ENCODE measurements around the gene ZNF391.
"Not testable (repeated sequence)": the region's sequence is repeated elsewhere in the genome, so short reads cannot be mapped to it uniquely, and the experiment has no call there.

Gene ZNF391

DNA sequence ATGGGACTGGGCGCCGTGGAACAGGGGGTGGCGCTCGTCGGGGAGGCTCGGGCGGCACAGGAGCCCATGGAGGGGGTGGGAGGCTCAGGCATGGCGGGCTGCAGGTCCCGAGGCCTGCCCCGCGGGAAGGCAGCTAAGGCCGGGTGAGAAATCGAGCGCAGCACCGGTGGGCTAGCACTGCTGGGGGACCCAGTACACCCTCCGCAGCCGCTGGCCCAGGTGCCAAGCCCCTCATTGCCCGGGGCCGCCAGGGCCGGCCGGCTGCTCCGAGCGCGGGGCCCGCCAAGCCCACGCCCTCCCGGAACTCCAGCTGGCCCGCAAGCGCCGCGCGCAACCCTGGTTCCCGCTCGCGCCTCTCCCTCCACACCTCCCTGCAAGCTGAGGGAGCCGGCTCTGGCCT, 36.3 kb downstream of the ZNF391 start:
- not testable (repeated sequence) for DNase-seq

DNA sequence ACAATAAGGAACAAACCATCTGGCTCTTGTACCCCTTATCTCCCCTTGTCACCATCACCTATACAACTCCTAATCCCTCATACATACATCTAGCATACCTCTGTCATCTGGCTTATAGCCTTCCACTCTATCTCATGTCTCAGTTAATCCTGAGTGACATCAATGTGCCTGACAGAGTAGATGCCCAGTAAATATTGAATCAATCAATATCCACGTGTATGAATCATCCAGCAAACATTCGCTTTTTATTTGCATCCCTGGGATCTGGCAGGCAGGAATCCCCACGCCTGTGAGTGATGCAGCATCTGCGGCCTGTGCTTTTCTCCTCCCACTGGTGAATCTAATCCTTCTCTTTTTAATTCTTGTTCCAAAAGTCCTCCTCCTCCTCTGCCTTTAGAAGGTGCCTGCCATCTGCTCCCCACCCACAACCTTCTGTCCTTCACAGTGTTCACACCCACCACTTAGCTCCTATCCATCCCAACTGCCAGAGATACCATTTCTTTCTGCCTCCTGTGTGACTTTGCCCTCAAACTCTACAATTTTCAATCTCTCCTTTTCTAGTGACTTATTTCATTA, 37.6 kb downstream of the ZNF391 start:
- peak; percentile 47 for DNase-seq

DNA sequence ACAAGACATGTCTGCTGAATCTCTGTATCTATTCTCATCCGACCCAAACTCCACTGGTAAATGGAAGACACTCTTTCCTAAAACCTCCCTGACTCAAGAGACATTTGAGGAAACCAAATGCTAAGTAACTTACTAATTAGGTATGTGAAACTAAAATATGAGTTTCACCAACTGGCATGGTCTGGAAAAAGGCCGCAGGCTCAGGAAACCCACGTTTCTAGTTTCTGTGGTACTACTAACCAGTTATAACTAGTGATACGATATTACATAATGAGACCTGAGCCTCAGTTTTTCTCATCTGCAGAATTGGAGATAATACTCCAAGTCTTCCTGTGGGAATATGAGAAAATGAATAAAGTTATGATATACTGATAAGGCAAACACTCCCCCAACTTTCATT, 39.9 kb downstream of the ZNF391 start:
- DNase-seq, result no peak

DNA sequence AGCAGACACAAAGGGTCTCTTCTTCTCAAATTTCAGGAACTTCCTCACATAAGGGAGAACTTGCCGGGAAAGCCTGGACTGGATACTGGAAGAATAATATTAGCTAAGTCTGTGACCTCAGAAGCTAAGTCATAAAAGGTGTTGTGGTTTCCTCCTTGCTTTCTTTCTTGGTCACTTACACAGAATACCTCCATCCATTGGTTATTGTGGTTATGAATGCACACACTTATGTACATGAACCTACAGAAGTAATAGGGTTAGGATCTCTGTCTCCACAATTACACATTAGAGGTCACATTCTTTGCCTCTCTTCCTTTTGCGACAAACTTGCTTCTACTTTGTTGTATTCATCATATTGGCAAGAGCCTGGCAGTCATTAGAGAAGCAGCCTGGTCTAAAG, 40.4 kb downstream of the ZNF391 start:
- no peak for DNase-seq

DNA sequence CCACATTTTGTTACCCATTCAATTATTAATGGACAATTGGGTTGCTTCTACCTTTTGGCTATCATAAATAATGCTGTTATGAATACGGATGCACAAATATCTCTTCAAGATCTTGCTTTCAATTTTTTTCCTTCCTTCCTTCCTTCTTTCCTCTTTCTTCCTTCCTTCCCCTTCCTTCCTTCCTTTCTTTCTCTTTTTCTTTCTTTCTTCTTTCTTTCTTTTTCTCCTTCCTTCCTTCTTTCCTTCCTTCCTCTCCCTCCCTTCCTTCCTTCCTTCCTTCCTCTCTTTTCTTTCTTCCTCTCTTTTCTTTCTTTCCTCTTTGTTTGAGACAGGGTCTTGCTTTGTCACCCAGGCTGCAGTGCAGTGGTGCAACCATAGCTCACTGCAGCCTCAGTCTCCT, 45.2 kb downstream of the ZNF391 start:
- DNase-seq, result no peak

DNA sequence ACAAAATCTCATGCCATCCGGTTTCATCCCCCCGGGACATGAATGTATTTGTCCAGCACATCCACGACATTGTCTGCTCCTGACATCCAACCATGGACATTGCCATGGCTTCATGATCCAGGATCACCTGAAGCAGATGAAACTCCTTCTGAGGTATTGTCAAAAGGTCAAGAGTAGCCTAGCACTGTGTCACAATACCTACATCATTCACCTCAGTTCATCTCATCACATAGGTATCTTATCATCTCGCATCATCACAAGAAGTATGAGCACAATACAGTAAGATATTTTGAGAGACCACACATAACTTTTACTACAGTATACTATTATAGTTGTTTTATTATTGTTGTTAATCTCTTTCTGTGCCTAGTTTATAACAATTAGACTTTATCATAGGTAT, 50.8 kb downstream of the ZNF391 start:
- DNase-seq, result no peak

DNA sequence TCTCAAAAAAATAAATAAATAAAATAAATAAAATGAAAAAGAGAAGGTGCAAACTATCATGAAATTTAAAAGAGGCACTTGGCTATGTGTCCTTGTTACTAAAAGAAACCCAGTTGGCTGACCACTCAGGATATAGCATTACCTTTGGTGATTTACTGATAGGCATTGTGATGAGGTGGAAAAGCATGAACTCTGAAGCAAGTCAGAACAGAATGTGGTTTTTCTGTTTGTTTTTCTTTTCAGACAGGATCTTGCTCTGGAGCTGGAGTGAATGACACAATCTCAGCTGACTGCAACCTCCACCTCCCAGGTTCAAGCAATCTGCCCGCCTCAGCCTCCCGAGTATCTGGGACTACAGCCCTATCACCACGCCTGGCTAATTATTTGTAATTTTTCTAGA, 52.4 kb downstream of the ZNF391 start:
- DNase-seq, result no peak

DNA sequence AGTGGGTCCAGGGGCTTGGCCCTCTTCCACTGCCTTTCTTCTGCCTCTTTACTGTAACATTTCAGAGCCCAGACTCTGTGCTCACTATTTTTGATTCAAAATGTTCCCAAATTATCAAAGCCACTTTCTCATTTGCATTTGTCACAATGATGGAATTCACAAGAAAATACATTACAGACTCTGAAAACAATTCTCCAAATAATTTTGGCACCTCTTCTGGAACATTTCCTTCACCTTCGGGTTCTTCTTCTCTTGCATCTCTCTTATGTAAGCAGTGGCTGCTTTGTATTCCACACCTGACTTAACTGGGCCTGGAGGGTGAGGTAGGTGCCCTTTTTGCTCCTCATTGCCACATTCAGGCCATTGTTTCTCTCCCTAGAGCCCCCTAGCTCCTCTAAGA, 54.4 kb downstream of the ZNF391 start:
- DNase-seq, result no peak

DNA sequence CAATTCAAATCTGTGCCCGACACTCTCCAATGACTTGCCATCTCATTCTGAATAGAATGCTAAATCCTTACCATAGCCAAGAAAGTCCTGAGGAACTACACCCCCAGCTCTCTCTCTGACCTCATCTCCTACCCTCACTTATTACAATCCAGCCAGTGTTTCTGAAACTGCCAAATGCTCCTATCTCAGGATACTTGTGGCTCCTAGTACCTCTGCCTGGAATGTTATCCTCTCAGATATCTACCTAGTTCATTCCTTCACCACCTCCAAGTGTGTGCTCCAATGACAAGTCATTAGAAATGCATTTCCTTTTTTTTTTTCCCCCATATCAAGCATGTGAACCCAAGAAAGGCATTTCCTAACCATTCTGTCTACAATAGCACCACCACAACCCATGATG, 59.9 kb downstream of the ZNF391 start:
- DNase-seq, result no peak

DNA sequence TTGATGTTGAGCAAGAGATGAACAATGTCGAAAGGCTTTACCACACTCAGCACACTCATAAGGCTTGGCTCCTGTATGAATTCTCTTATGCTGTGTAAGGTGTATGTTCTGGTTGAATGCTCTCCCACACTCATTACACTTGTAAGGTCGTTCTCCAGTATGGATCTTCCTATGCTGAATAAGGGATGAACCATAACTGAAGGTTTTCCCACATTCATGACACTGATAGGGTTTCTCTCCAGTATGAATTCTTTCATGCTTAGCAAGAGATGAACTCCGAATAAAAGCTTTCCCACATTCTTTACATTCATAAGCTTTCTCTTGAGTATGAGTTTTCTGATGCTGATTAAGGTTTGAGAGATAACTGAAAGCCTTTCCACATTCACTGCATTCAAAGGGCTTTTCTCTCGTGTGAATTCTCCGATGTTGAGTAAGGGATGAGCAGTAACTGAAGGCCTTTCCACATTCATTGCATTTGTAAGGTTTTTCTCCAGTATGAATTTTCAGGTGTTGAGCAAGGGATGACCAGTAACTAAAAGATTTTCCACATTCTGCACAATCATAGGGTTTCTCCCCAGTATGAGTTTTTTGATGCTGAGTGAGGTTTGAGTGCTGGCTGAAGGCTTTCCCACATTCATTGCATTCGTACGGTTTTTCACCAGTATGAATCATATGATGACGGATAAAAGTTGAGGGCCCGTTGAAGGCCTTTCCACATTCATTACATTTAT, 63.3 kb downstream of the ZNF391 start:
- no peak for DNase-seq

DNA sequence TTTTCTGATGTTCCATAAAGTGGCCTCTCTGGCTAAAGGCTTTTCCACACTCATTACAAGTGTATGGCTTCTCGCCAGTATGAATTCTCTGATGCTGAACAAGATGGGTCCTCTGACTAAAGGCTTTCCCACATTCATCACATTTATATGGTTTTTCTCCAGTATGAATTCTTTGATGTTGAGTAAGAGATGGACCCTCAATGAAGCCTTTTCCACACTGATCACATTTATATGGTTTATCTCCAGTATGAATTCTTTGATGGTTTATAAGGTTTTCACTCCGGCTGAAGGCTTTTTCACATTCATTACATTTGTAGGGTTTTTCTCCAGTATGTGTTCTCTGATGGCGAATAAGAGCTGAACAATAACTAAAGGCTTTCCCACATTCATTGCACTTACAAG, 63.9 kb downstream of the ZNF391 start:
- DNase-seq, result no peak
